DOHH2 (cell line): ENCODE data around the gene TMEM54.

ENCODE experiments used
- H3F3A ChIP-seq: fragments of 200-600 bp; sonication (generic), shearing (Covaris generic); 2 replicates; pipeline ENCODE4 v1.6.0; 2016; ENCODE audit warnings: antibody characterized with exemption, mild to moderate bottlenecking; ENCODE audit not compliant: control insufficient read depth, insufficient read depth
- H3K27ac ChIP-seq: fragments of 200-600 bp; sonication (generic); 2 replicates; pipeline ENCODE4 v1.5.1; 2014; ENCODE audit warnings: low read depth, mild to moderate bottlenecking, low read length, moderate library complexity
- H3K27me3 ChIP-seq: fragments of 200-600 bp; sonication (generic); 2 replicates; pipeline ENCODE4 v1.6.1; 2014; ENCODE audit warnings: mild to moderate bottlenecking, low read length, mixed read lengths; ENCODE audit not compliant: control insufficient read depth
- H3K36me3 ChIP-seq: fragments of 200-600 bp; sonication (generic); 2 replicates; pipeline ENCODE4 v1.6.1; 2014; ENCODE audit warnings: mild to moderate bottlenecking, low read length, moderate library complexity, mixed read lengths; ENCODE audit not compliant: control insufficient read depth
- H3K4me1 ChIP-seq: fragments of 200-600 bp; sonication (generic); 2 replicates; pipeline ENCODE4 v1.6.1; 2014; ENCODE audit warnings: mild to moderate bottlenecking, low read length, mixed read lengths; ENCODE audit not compliant: control insufficient read depth
- H3K4me2 ChIP-seq: fragments of 200-600 bp; sonication (generic); 2 replicates; pipeline ENCODE4 v1.6.0; 2014; ENCODE audit warnings: mild to moderate bottlenecking, low read length, moderate library complexity
- H3K4me3 ChIP-seq: fragments of 200-600 bp; sonication (generic); 2 replicates; pipeline ENCODE4 v1.5.1; 2014; ENCODE audit warnings: mild to moderate bottlenecking, low read length, mixed read lengths
- H3K79me2 ChIP-seq: fragments of 200-600 bp; sonication (generic); 2 replicates; pipeline ENCODE4 v1.6.1; 2014; ENCODE audit warnings: mild to moderate bottlenecking, low read length, mixed read lengths; ENCODE audit not compliant: control insufficient read depth
- H3K9me2 ChIP-seq: fragments of 200-600 bp; sonication (generic); replicated peaks from 2 replicates; pipeline ENCODE4 v1.6.1; 2014; ENCODE audit warnings: mild to moderate bottlenecking, low read length, mixed read lengths; ENCODE audit not compliant: control insufficient read depth
- H3K9me3 ChIP-seq: fragments of 200-600 bp; sonication (generic); 2 replicates; pipeline ENCODE4 v1.6.1; 2014; ENCODE audit warnings: antibody characterized with exemption, low read length, mixed read lengths; ENCODE audit not compliant: control insufficient read depth, insufficient read depth
- H4K20me1 ChIP-seq: fragments of 200-600 bp; sonication (generic); 2 replicates; pipeline ENCODE4 v1.6.0; 2014; ENCODE audit warnings: low read depth, mild to moderate bottlenecking, antibody characterized with exemption, low read length, moderate library complexity; ENCODE audit not compliant: control insufficient read depth, insufficient read depth
- CTCF ChIP-seq: fragments of 200-600 bp; sonication (generic); IDR thresholded peaks from one replicate; pipeline ENCODE4 v1.5.1; 2014; ENCODE audit warnings: antibody characterized with exemption, mild to moderate bottlenecking, low read depth, low read length; ENCODE audit not compliant: poor library complexity, severe bottlenecking
- EZH2phosphoT487 ChIP-seq: fragments of 200-600 bp; sonication (generic); IDR thresholded peaks from 2 replicates; pipeline ENCODE4 v1.6.1; 2017; ENCODE audit warnings: borderline replicate concordance, mild to moderate bottlenecking, antibody characterized with exemption, low read length, moderate library complexity, mixed read lengths

The TMEM54 gene

GRCh38 chr1:32897082-32898049 lies 3.8 kb downstream of the TMEM54 start:
- H3K4me2 ChIP-seq: no peak overlapping the region
- H3K4me1 ChIP-seq: peaks cover 8% of the 10 kb centered on the region
- H3K9me2 ChIP-seq: no peaks in the 10 kb centered on the region
- H3K79me2 ChIP-seq: no peaks in the 10 kb centered on the region
- no peak for TF ChIP-seq CTCF
- TF ChIP-seq EZH2phosphoT487: no peak
- H3K36me3 ChIP-seq: no peaks in the 10 kb centered on the region
- no peaks in the 10 kb centered on the region for H4K20me1 ChIP-seq
- no peak overlapping the region for H3K27ac ChIP-seq
- peaks cover 46% of the 10 kb centered on the region for H3K27me3 ChIP-seq
- H3F3A ChIP-seq: no peaks in the 10 kb centered on the region
- H3K4me3 ChIP-seq: no peak overlapping the region
- no peaks in the 10 kb centered on the region for H3K9me3 ChIP-seq

- no peak overlapping the region for H3K27ac ChIP-seq
- TF ChIP-seq EZH2phosphoT487 (no peak), CTCF (no peak)
- H3F3A ChIP-seq: no peaks in the 10 kb centered on the region
- no peaks in the 10 kb centered on the region for H3K9me3 ChIP-seq
- no peak overlapping the region for H3K4me3 ChIP-seq
- no peaks in the 10 kb centered on the region for H3K9me2 ChIP-seq
- H3K4me1 ChIP-seq: peaks cover 5% of the 10 kb centered on the region
- no peak overlapping the region for H3K4me2 ChIP-seq
- no peaks in the 10 kb centered on the region for H3K79me2 ChIP-seq
- H4K20me1 ChIP-seq: no peaks in the 10 kb centered on the region
- no peaks in the 10 kb centered on the region for H3K36me3 ChIP-seq
- peaks cover 42% of the 10 kb centered on the region for H3K27me3 ChIP-seq
Measured at GRCh38 chr1:32896451-32896850, 4.7 kb downstream of the TMEM54 start.

GRCh38 chr1:32895325-32896215 lies 5.6 kb downstream of the TMEM54 start:
- TF ChIP-seq EZH2phosphoT487: no peak
- no peak for TF ChIP-seq CTCF
- Histone ChIP-seq H3K4me1 (peaks cover under 1% of the 10 kb centered on the region; the same call in 1 of the 2 replicates), H3K79me2 (no peaks in the 10 kb centered on the region), H3K4me3 (no peak overlapping the region), H3F3A (no peaks in the 10 kb centered on the region), H3K36me3 (no peaks in the 10 kb centered on the region), H3K27ac (no peak overlapping the region), H3K9me2 (no peaks in the 10 kb centered on the region), H4K20me1 (no peaks in the 10 kb centered on the region), H3K9me3 (no peaks in the 10 kb centered on the region), H3K4me2 (no peak overlapping the region), H3K27me3 (peaks cover 37% of the 10 kb centered on the region)
